ENCODE measurements around the gene ENPP3. TPM values are rescaled to one million over a fixed set of nuclear protein-coding genes. Genes with fewer than 3 reads are reported as not detected.

The ENPP3 gene
- total RNA-seq, 1 donor from 2014 or later = not detected

DNA sequence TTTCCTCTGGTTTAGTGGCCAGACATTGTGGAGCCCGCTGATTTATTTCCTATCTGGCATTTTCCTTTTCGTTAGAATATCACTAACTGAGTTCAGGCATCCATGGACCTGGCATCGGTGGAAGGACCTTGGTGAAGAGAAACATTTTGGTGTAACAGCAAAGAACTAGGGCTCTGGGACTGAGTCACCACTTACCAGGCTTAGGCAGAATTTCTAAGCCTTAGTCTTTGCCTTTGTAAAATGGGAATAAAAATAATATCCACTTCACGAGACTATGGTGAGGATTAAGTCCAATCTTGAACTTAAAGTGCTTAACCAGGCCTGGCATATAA lies 128.7 kb downstream of the ENPP3 start:
- Mint-ChIP-seq H3K36me3 (ENCODE audit: unreplicated experiment) (no peaks in the 10 kb centered on the region), H3K9me3 (ENCODE audit: unreplicated experiment) (no peaks in the 10 kb centered on the region), H3K27ac (ENCODE audit: unreplicated experiment) (no peak overlapping the region), H3K27me3 (ENCODE audit: unreplicated experiment) (peaks cover 2% of the 10 kb centered on the region), H3K4me3 (ENCODE audit: unreplicated experiment) (no peak overlapping the region), H3K4me1 (ENCODE audit: unreplicated experiment) (peaks cover 2% of the 10 kb centered on the region)
- no peak for DNase-seq (ENCODE audit: extremely low spot score, unreplicated experiment)
- TF ChIP-seq, protein P1, sequence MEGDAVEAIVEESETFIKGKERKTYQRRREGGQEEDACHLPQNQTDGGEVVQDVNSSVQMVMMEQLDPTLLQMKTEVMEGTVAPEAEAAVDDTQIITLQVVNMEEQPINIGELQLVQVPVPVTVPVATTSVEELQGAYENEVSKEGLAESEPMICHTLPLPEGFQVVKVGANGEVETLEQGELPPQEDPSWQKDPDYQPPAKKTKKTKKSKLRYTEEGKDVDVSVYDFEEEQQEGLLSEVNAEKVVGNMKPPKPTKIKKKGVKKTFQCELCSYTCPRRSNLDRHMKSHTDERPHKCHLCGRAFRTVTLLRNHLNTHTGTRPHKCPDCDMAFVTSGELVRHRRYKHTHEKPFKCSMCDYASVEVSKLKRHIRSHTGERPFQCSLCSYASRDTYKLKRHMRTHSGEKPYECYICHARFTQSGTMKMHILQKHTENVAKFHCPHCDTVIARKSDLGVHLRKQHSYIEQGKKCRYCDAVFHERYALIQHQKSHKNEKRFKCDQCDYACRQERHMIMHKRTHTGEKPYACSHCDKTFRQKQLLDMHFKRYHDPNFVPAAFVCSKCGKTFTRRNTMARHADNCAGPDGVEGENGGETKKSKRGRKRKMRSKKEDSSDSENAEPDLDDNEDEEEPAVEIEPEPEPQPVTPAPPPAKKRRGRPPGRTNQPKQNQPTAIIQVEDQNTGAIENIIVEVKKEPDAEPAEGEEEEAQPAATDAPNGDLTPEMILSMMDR (IDR thresholded peaks at IDR 0.05) = no peak

DNA sequence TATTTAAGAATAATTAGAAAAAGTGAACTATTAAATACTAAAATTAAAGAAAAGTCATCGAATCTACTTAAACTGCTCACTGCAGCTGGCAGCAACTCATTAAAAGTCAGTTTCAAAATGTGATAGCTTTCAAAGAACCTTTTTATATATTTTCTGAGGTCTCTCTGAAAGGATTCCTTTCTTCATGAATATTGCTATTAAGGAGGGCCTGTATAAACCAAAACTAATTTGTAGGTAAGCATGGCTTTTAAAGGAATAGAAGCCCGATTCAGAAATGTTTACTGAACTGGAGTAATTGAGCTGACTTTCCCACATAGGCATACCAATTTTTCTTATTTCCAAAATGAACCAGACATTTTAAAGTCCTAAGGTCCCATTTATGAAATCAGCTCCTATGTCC lies 129.5 kb downstream of the ENPP3 start:
- H3K4me3 Mint-ChIP-seq (ENCODE audit: unreplicated experiment) = no peak overlapping the region
- no peak for DNase-seq (ENCODE audit: extremely low spot score, unreplicated experiment)
- H3K27me3 Mint-ChIP-seq (ENCODE audit: unreplicated experiment) = peaks cover 2% of the 10 kb centered on the region
- no peak overlapping the region for H3K27ac Mint-ChIP-seq (ENCODE audit: unreplicated experiment)
- TF ChIP-seq, protein P1 (IDR thresholded peaks at IDR 0.05) = no peak
- H3K9me3 Mint-ChIP-seq (ENCODE audit: unreplicated experiment) = no peaks in the 10 kb centered on the region
- H3K36me3 Mint-ChIP-seq (ENCODE audit: unreplicated experiment) = no peaks in the 10 kb centered on the region
- peaks cover 2% of the 10 kb centered on the region for H3K4me1 Mint-ChIP-seq (ENCODE audit: unreplicated experiment)

DNA sequence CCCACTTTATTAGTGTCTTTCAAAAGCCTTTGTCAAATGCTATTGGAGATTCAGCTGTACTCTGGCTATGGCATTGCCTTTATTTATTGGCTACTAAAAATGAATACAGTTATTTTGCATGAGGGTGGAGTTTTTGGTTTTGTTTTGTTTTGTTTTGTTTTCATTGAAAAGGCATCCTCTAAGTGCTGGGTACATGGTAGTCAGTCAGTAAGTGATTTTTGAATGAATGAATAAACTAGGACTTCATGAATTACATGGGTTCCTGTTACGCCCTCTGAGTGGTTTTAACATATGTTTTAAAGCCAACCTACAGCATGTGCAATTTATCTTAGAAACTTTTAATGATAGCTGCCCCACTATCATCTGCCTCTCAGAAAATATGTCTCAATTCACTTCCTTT lies 131.9 kb downstream of the ENPP3 start:
- no peak for DNase-seq (ENCODE audit: extremely low spot score, unreplicated experiment)
- H3K9me3 Mint-ChIP-seq (ENCODE audit: unreplicated experiment) = no peaks in the 10 kb centered on the region
- TF ChIP-seq, protein P1 (IDR thresholded peaks at IDR 0.05) = no peak
- no peaks in the 10 kb centered on the region for H3K36me3 Mint-ChIP-seq (ENCODE audit: unreplicated experiment)
- H3K27me3 Mint-ChIP-seq (ENCODE audit: unreplicated experiment) = peaks cover 2% of the 10 kb centered on the region
- no peak overlapping the region for H3K27ac Mint-ChIP-seq (ENCODE audit: unreplicated experiment)
- H3K4me3 Mint-ChIP-seq (ENCODE audit: unreplicated experiment) = no peak overlapping the region
- peaks cover 9% of the 10 kb centered on the region for H3K4me1 Mint-ChIP-seq (ENCODE audit: unreplicated experiment)

DNA sequence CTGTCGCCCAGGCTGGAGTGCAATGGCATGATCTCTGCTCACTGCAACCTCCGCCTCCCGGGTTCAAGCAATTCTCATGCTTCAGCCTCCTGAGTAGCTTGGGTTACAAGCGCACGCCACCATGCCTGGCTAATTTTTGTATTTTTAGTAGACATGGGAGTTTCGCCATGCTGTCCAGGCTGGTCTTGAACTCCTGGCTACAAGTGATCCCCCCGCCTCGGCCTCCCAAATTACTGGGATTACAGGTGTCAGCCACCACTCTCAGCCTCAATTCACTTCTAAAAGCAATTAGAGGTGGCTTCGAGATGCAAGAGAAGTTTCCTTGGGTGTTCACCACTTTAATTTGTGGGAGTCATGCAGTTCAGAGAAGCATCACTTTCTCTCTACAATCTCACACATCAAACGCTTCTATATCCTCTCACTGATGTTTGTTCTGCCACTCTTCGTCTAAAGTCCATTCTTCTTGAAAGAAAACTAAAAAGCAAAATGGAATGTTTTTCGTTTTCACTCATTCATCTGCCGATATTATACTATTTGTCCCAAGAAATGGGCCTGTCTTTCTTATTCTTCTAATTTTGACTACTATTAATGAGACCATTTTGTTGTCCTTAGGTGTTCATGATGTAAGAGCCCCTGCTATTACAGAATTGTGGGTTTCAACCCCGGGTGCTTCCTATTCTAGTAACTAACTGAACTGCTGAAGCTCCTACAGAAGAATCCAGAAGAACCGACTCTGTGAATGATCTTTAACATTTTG lies 132.5 kb downstream of the ENPP3 start:
- Mint-ChIP-seq H3K27ac (ENCODE audit: unreplicated experiment) (no peak overlapping the region), H3K4me1 (ENCODE audit: unreplicated experiment) (peaks cover 9% of the 10 kb centered on the region), H3K4me3 (ENCODE audit: unreplicated experiment) (no peak overlapping the region), H3K36me3 (ENCODE audit: unreplicated experiment) (no peaks in the 10 kb centered on the region), H3K27me3 (ENCODE audit: unreplicated experiment) (peaks cover 2% of the 10 kb centered on the region), H3K9me3 (ENCODE audit: unreplicated experiment) (no peaks in the 10 kb centered on the region)
- DNase-seq (ENCODE audit: extremely low spot score, unreplicated experiment) = no peak
- TF ChIP-seq, protein P1 (IDR thresholded peaks at IDR 0.05) = no peak

DNA sequence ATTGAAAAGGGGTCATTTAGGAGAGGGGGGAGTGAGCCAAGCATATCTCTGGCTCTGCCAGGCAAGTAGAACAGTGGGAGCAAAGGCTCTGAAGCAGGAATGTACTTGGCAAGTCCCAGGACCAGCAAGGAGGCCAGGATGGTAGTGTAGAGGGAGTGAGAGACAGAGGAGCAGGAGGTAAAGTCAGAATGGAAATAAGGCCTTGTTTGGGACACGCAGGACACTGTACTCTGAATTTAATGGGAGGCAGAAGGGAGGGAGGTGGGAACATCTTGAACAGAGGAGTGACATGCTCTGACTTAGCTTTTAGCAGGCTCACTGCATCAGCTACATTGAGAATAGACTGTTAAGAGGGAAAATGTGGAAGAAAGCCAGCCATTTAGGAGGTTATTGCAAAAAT lies 133.7 kb downstream of the ENPP3 start:
- TF ChIP-seq, protein P1 (IDR thresholded peaks at IDR 0.05) = no peak
- no peak for DNase-seq (ENCODE audit: extremely low spot score, unreplicated experiment)
- H3K4me1 Mint-ChIP-seq (ENCODE audit: unreplicated experiment) = peaks cover 7% of the 10 kb centered on the region
- H3K4me3 Mint-ChIP-seq (ENCODE audit: unreplicated experiment) = no peak overlapping the region
- H3K27ac Mint-ChIP-seq (ENCODE audit: unreplicated experiment) = no peak overlapping the region
- H3K36me3 Mint-ChIP-seq (ENCODE audit: unreplicated experiment) = no peaks in the 10 kb centered on the region
- no peaks in the 10 kb centered on the region for H3K9me3 Mint-ChIP-seq (ENCODE audit: unreplicated experiment)
- H3K27me3 Mint-ChIP-seq (ENCODE audit: unreplicated experiment) = peaks cover 2% of the 10 kb centered on the region

Data from osteocyte (in vitro differentiated cells).